GM12875 (cell line): ENCODE data around the gene ALLC.

Source experiments
- H3K4me3 ChIP-seq: one replicate; pipeline ENCODE4 v1.5.1; 2011; ENCODE audit warnings: low read depth, low read length, control low read depth
- CTCF ChIP-seq: IDR thresholded peaks from 2 replicates; pipeline ENCODE4 v1.5.1; 2011; ENCODE audit warnings: low read depth, mild to moderate bottlenecking, control low read depth, inconsistent platforms, low read length, moderate library complexity, borderline replicate concordance; ENCODE audit not compliant: insufficient read depth

The ALLC gene

GRCh38 chr2:3647831-3648651, 10.0 kb upstream of the ALLC start:
- no peak overlapping the region for H3K4me3 ChIP-seq
- TF ChIP-seq CTCF = no peak

GRCh38 chr2:3648652-3649177, 9.3 kb upstream of the ALLC start:
- TF ChIP-seq CTCF = no peak

GRCh38 chr2:3649581-3649980, 8.4 kb upstream of the ALLC start:
- no peak overlapping the region for H3K4me3 ChIP-seq
- TF ChIP-seq CTCF = no peak

More at GRCh38 chr2:3648652-3649177, 9.3 kb upstream of the ALLC start:
- no peak overlapping the region for H3K4me3 ChIP-seq

GRCh38 chr2:3650140-3650920, 7.7 kb upstream of the ALLC start:
- no peak for TF ChIP-seq CTCF
- no peak overlapping the region for H3K4me3 ChIP-seq

GRCh38 chr2:3651691-3652648, 6.0 kb upstream of the ALLC start:
- TF ChIP-seq CTCF = no peak
- peak overlapping the region; percentile 17 for H3K4me3 ChIP-seq

GRCh38 chr2:3652896-3653625, 4.9 kb upstream of the ALLC start:
- no peak overlapping the region for H3K4me3 ChIP-seq
- no peak for TF ChIP-seq CTCF
